IPS DF 6.9 (cell line): ENCODE data around the gene SLC2A2.

Experiments used
- DNase-seq: peaks from one replicate; pipeline ENCODE4 v3.0.0-alpha.2; 2013; ENCODE audit warnings: low read depth, low spot score
- H3K27ac ChIP-seq: one replicate; pipeline ENCODE4 v1.5.1; 2013; ENCODE audit warnings: low read length, control low read depth
- H3K27me3 ChIP-seq: 2 replicates; pipeline ENCODE4 v1.6.1; 2013; ENCODE audit warnings: mild to moderate bottlenecking, low read length; ENCODE audit not compliant: control insufficient read depth, insufficient read depth
- H3K36me3 ChIP-seq: 2 replicates; pipeline ENCODE4 v1.6.1; 2013; ENCODE audit warnings: low read length; ENCODE audit not compliant: control insufficient read depth, insufficient read depth
- H3K4me1 ChIP-seq: 2 replicates; pipeline ENCODE4 v1.6.1; 2013; ENCODE audit warnings: low read length; ENCODE audit not compliant: control insufficient read depth, insufficient read depth
- H3K4me3 ChIP-seq: 2 replicates; pipeline ENCODE4 v1.5.1; 2013; ENCODE audit warnings: mild to moderate bottlenecking, low read length
- H3K9me3 ChIP-seq: 2 replicates; pipeline ENCODE4 v1.6.1; 2013; ENCODE audit warnings: low read length, inconsistent platforms; ENCODE audit not compliant: control insufficient read depth, insufficient read depth
- WGBS: extraction: QIAGEN DNeasy Blood & Tissue Kit; methylation state at CpG from one replicate; pipeline ENCODE4 v1.1.7; 2013; ENCODE audit warnings: mixed read lengths, missing lambda C conversion rate; ENCODE audit not compliant: insufficient read length, insufficient coverage; 5-methylcytosine and 5-hydroxymethylcytosine counted together

Gene SLC2A2

DNA sequence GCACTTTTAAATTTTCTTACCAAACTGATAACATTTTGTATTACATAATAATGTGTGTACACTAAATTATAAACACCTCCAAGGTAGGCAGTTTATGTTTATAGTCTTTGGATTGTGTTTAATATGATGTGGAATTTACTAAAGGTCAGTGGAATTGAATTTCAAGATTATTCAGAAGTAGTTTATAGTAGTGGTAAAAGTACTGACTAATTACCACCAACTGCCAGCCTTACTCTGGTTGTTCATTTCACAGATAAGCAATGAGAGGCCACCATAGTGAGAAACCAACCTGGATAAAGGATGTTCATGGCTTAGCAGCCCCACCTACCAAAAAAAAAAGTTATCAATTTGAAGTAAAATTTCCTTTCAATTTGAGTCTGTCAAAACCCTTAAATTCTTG is 64.1 kb downstream of the SLC2A2 start:
- DNase-seq: no peak
- Histone ChIP-seq H3K27me3 (no peaks in the 10 kb centered on the region), H3K9me3 (no peaks in the 10 kb centered on the region), H3K4me1 (0 out of 2 replicates have a peak, but pooled peaks cover 1% of the 10 kb centered on the region), H3K36me3 (no peaks in the 10 kb centered on the region), H3K27ac (no peak overlapping the region), H3K4me3 (no peak overlapping the region)

DNA sequence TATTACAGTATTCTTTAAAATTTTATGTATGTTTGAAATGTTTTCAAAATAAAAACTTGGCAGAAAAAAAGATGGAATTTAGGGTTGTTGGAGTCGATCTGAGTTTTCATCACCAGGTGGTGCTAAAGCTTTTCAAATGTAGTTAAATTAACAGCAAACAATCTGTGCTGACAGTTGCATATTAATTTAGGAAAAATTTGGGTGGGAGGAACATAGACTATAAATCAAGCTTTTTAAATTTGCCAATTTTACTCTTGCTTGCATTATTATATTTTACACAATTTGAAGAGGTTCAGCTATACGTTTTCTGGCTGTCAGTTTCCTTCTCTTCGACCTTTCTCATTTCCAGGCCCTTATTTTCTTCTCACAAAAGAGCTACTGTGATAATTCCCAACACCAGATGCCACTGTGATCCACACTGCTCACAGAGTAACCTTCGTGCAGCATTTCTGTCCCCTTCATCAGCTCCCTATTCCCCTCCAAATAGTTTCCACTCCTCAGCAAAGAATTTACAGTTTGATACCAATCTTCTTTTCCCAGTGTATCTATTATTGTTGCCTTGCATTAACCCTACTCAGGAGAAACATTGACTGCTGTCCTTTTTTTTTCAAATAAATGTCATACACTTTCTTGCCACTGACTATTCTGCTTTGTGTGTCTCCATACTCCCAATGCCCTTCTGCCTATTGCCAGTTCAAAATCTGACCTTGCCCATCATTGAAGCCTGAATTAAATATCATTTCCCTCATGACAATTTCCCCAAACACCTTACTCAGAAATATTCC is 64.7 kb downstream of the SLC2A2 start:
- no peak overlapping the region for H3K27ac ChIP-seq

DNA sequence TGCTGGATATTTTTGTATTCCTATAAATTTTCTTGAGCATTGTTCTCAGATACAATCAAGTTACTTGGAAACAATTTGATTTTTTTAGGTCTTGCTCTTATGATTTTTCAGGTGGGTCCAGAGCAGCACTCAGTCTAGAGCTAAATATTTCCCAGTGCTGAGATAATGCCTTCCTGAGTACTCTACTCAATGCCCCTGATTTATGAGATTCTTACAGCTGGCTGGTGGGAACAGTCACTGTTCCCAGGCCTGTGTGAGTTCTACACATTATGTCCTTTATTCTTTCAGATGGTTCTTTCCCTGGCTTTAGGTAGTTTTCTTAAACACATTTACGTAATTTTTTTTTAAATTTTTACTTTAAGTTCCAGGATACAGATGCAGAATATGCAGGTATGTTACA is 67.1 kb downstream of the SLC2A2 start:
- Histone ChIP-seq H3K27me3 (no peaks in the 10 kb centered on the region), H3K36me3 (no peaks in the 10 kb centered on the region), H3K4me3 (no peak overlapping the region), H3K27ac (no peak overlapping the region), H3K4me1 (no peaks in the 10 kb centered on the region), H3K9me3 (no peaks in the 10 kb centered on the region)
- DNase-seq: no peak
- no CpG with 5 or more reads among the region's 1 CpG for WGBS

More for the DNA sequence above, 64.7 kb downstream of the SLC2A2 start:
- H3K9me3 ChIP-seq: no peaks in the 10 kb centered on the region
- DNase-seq: no peak
- WGBS: no CpG with 5 or more reads among the region's 4 CpGs
- 0 out of 2 replicates have a peak, but pooled peaks cover 1% of the 10 kb centered on the region for H3K4me1 ChIP-seq
- no peaks in the 10 kb centered on the region for H3K27me3 ChIP-seq
- H3K36me3 ChIP-seq: no peaks in the 10 kb centered on the region
- H3K4me3 ChIP-seq: no peak overlapping the region

DNA sequence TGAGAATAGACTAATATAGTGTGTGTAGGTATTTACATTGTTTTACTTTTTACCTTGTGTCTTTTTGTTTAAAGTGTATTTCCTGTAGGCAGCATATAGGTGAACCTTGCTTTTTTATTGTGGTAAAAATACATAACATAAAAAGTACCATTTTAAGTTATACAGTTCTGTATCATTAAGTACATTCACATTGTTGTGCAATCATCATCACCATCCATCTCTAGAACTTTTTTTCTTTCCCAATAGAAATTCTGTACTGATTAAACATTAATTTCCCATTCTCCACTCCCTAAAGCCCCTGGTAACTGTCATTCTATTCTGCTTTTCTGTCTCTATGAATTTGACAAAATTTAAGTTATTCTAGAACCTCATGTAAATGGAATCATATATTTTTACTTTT is 69.9 kb downstream of the SLC2A2 start:
- no peaks in the 10 kb centered on the region for H3K4me1 ChIP-seq
- no peak overlapping the region for H3K27ac ChIP-seq
- H3K36me3 ChIP-seq: no peaks in the 10 kb centered on the region
- no peak overlapping the region for H3K4me3 ChIP-seq
- no peaks in the 10 kb centered on the region for H3K27me3 ChIP-seq
- H3K9me3 ChIP-seq: no peaks in the 10 kb centered on the region
- DNase-seq: no peak

DNA sequence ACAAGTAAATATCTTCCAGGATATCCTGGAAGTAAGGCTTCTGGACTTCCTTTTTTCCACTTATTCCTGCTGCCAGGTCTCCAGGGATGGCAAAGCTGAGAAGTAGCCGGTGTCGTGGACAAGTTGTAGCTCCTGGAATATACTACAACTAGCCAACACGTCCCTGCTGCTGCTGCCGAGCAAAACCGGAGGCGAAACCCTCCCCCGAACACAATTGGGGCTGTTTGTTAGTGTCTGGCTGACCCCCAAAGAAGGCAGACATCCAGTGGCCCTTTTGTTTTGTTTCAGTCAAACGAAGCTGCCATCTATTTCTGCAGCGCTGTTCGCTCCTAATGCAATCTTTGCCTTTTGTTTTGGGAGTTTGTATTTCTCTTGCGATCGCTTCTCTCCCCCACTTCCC is 72.8 kb downstream of the SLC2A2 start:
- Histone ChIP-seq H3K27ac (no peak overlapping the region), H3K4me1 (no peaks in the 10 kb centered on the region), H3K27me3 (no peaks in the 10 kb centered on the region), H3K36me3 (no peaks in the 10 kb centered on the region), H3K9me3 (no peaks in the 10 kb centered on the region), H3K4me3 (no peak overlapping the region)
- no peak for DNase-seq
- WGBS: no CpG with 5 or more reads among the region's 12 CpGs

DNA sequence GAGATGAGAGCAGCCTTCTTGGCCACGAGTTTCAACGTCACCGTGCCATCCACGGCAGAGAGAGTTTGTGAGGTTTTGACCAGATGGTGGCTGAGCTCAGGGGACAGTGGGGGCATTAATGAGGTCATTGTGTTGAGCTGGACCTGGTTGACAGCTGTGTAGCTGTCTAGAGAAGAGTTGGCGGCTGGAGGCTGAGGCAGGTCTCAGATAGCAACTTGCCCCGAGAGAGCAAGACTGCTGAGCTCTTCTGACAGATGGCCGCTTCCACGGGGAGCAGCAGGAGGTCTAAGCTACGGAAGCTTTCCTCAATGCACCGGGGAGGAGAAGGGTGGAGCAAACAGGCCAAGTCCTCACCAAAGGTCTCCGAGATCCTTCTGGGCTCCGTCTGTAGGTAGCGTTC is 73.3 kb downstream of the SLC2A2 start:
- WGBS: no CpG with 5 or more reads among the region's 13 CpGs
- DNase-seq: no peak
- H3K36me3 ChIP-seq: no peaks in the 10 kb centered on the region
- no peaks in the 10 kb centered on the region for H3K4me1 ChIP-seq
- no peaks in the 10 kb centered on the region for H3K9me3 ChIP-seq
- no peak overlapping the region for H3K27ac ChIP-seq
- no peaks in the 10 kb centered on the region for H3K27me3 ChIP-seq
- no peak overlapping the region for H3K4me3 ChIP-seq

DNA sequence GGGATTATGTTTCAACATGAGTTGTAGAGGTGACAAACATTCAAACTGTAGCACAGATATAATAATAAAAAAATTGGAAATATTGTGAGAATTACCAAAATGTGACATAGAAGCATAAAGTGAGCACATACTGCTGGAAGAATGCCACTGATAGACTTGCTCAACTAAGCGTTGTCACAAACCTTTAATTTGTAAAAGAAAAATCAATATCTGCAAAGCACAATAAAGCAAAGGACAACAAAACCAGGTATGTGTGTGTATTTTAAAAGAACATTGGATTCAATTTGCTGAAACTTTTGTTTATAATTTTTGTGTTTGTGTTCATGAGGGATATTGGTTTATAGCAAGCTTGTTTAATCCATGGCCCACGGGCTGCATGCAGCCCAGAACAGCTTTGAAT is 77.3 kb downstream of the SLC2A2 start:
- no peak overlapping the region for H3K27ac ChIP-seq

DNA sequence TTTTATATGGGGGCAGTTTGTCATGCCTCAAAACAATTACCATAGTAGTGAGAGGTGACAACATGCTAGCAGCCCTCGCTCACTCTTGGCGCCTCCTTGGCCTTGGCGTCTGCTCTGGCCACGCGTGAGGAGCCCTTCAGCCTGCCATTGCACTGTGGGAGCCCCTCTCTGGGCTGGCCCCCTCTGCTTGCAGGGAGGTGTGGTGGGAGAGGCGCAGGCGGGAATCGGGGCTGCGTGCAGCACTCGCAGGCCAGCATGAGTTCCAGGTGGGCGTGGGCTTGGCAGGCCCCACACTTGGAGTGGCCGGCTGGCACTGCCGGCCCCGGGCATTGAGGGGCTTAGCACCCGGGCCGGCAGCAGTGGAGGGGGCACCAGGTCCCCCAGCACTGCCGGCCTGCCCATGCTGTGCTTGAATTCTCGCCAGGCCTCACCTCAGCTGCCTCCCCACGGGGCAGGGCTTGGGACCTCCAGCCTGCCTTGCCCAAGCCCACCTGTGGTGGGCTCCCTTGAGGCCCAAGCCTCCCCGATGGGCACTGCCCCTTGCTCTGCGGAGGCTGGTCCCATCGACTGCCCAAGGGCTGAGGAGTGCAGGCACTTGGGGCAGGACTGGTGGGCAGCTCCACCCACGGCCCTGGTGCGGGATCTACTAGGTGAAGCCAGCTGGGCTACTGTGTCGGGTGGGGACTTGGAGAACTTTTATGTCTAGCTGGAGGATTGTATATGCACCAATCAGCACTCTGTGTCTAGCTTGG is 79.3 kb downstream of the SLC2A2 start:
- no peaks in the 10 kb centered on the region; the same call in 1 of the 2 replicates for H3K4me1 ChIP-seq
- H3K9me3 ChIP-seq: peaks cover 5% of the 10 kb centered on the region
- H3K27ac ChIP-seq: no peak overlapping the region
- no peak overlapping the region for H3K4me3 ChIP-seq
- peaks cover 8% of the 10 kb centered on the region; the same call in 1 of the 2 replicates for H3K36me3 ChIP-seq
- no peak for DNase-seq
- no peaks in the 10 kb centered on the region for H3K27me3 ChIP-seq
- no CpG with 5 or more reads among the region's 25 CpGs for WGBS

More for the DNA sequence above, 77.3 kb downstream of the SLC2A2 start:
- H3K4me1 ChIP-seq: no peaks in the 10 kb centered on the region; the same call in 1 of the 2 replicates
- DNase-seq: no peak
- no peak overlapping the region for H3K4me3 ChIP-seq
- H3K36me3 ChIP-seq: peaks cover 8% of the 10 kb centered on the region; the same call in 1 of the 2 replicates
- H3K27me3 ChIP-seq: no peaks in the 10 kb centered on the region
- peaks cover 5% of the 10 kb centered on the region for H3K9me3 ChIP-seq
- no CpG with 5 or more reads among the region's 2 CpGs for WGBS
